H7 (cell line): ENCODE data around the gene BAHD1. TPM values are rescaled to one million over a fixed set of nuclear protein-coding genes. Genes with fewer than 3 reads are reported as not detected.
A peak's percentile ranks its signal among the peaks of the same experiment; 100 is the strongest.

Experiments used
- DNase-seq: peaks from one replicate; pipeline ENCODE4 v3.0.0; 2012
- H3K27me3 ChIP-seq: 2 replicates; pipeline ENCODE4 v1.6.0; 2011; ENCODE audit warnings: mild to moderate bottlenecking, low read length; ENCODE audit not compliant: control insufficient read depth, insufficient read depth
- H3K36me3 ChIP-seq: replicated peaks from 2 replicates; pipeline ENCODE4 v1.5.1; 2011; ENCODE audit warnings: low read length; ENCODE audit not compliant: control insufficient read depth, insufficient read depth
- H3K4me3 ChIP-seq: 2 replicates; pipeline ENCODE4 v1.5.1; 2011; ENCODE audit warnings: low read depth, mild to moderate bottlenecking, control low read depth, low read length, moderate library complexity; ENCODE audit not compliant: insufficient read depth
- total RNA-seq: library from RNA; depleted of rRNA; stranded (reverse); fragments of >200 nt; shearing (Covaris generic); gene quantifications from 2 replicates; pipeline ENCODE4 v1.2.3, GENCODE V29; 2014

Gene BAHD1
- total RNA-seq, 1 experiment from 2014 or later, result 47.4 TPM

- no peak for DNase-seq
- Histone ChIP-seq H3K36me3 (peaks cover 46% of the 10 kb centered on the region), H3K27me3 (no peaks in the 10 kb centered on the region), H3K4me3 (no peak overlapping the region)
Observed at GRCh38 chr15:40463886-40464545, 23.3 kb downstream of the BAHD1 start.

DNA sequence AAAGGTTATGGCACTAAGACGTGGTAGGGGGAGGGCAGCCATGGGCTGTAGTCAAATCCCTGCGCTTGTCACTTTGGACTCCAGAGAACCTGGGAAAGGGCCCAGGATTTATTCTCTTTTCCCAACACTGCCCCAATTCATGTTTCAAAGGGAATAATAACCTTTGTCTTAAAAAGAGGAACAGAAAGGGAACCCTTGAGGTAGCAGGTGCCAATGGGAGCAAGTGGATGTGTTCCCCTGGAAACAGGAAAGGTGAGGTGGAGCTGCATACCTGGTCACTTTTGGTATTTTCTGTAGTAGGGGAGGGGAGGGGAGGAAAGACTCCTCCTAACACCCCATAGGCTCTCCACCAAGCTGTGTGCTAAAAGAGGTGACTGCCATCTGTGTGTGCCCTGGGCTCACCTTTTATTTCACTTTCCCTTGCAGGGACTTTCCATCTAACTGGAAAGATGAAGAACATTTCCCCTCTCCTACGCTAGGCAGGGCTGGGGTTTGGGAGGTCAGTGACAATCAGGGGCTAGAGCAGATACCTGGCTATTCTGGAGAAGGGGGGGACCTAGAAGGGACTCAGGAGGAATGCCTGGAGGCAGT is 23.9 kb downstream of the BAHD1 start:
- Histone ChIP-seq H3K4me3 (no peak overlapping the region), H3K27me3 (no peaks in the 10 kb centered on the region), H3K36me3 (peaks cover 42% of the 10 kb centered on the region)
- DNase-seq, result no peak

- Histone ChIP-seq H3K4me3 (no peak overlapping the region), H3K27me3 (no peaks in the 10 kb centered on the region), H3K36me3 (peaks cover 42% of the 10 kb centered on the region)
- DNase-seq, result no peak
Observed at GRCh38 chr15:40465939-40466338, 25.2 kb downstream of the BAHD1 start.

DNA sequence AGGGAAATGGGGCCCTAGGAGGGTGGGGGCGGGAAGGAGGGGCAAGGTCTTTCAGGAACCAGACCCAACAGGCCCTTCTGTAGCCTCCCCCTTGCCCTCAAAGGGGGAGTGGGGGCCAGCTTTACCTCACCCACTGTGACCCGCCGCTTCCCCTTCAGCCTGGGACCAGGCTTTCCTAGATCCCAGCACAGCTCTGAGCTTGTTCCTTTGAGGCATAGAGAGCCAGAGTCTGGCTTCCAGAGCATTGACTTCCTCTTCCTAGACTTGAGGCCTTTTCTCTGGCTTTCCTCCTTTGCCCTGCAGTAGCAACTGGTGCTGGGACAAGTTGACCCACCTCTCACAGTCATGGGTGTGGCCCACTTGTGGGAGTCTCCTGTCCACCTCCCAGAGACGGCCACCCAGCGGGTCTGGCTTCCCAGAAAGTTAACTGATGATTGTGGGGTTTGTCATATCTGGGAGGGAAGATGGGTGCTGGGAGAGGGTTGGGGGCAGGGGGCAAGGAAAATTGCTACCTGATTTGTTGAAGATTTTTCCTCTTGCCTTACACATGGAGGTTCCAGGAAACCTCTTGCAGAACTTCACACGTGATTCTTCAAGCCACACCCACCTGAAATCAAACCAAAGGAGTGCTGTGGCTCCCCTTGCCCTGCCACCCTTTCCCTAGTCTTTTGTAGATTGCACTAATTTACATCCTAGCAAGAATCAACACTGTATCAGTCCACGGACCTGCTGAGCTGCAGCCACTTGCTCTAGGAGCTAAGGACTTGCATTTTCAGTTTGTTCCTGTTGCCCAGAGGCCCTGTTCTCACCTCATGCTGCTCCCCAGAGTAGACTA is 25.9 kb downstream of the BAHD1 start:
- Histone ChIP-seq H3K36me3 (peaks cover 41% of the 10 kb centered on the region), H3K4me3 (no peak overlapping the region), H3K27me3 (no peaks in the 10 kb centered on the region)
- no peak for DNase-seq

DNA sequence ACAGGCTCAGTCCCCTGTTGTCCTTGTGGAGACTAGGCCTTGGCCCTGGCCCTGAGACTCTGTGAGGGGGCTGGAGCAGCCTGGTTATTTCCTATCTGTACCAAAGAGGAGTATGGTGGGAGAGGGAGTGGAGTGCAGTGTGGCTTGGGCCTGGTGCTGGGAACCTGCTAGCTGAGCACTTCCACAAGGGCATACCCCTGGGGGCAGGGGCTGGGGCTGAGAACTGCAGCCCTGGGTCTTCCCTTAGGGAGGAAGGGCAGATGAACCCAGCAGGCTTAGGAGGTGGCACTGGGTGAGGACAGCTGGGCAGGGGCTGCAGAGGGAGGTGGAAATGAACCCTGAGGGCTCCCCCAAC is 26.5 kb downstream of the BAHD1 start:
- Histone ChIP-seq H3K4me3 (no peak overlapping the region), H3K27me3 (peaks cover 2% of the 10 kb centered on the region; the same call in 1 of the 2 replicates), H3K36me3 (peaks cover 39% of the 10 kb centered on the region)
- DNase-seq, result no peak

DNA sequence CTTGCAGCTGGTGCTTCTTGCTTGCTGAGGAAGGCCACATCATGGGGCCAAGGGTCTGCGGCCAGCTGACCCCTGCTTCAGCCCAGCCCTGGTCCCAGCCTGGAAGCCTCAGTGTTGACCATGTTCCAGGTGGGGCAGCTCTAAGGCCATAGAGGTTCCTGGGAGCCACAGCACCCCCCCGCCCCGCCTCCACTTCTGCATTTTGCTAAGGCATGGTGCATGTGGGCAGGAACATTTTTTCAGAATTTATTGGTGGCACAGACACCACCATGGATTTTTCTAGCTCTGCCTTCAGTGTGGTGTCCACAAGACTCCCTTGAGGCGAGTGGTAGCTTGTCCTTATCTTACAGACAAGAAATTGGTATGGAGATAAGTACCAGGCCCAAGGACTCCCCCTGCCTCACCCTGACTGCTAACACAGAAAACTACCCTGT is 28.2 kb downstream of the BAHD1 start:
- DNase-seq, result peak; percentile 47
- Histone ChIP-seq H3K27me3 (peaks cover 2% of the 10 kb centered on the region; the same call in 1 of the 2 replicates), H3K36me3 (peaks cover 31% of the 10 kb centered on the region), H3K4me3 (no peak overlapping the region)

- peaks cover 2% of the 10 kb centered on the region; the same call in 1 of the 2 replicates for H3K27me3 ChIP-seq
- peak; percentile 52 for DNase-seq
- peak overlapping the region; percentile 56; the same call in 1 of the 2 replicates for H3K4me3 ChIP-seq
- H3K36me3 ChIP-seq, result peaks cover 23% of the 10 kb centered on the region
Observed at GRCh38 chr15:40469776-40470390, 29.1 kb downstream of the BAHD1 start.

GRCh38 chr15:40470423-40471104 is 29.8 kb downstream of the BAHD1 start, which contains the start of gene CHST14:
TSS of gene CHST14 (plus strand) at chr15:40470984. CDS start at chr15:40471214, 230 bp downstream.
- DNase-seq, result peak; percentile 95
- H3K4me3 ChIP-seq, result peak within 1 kb of the TSS; percentile 78
- H3K36me3 ChIP-seq, result peaks cover 16% of the 10 kb centered on the region
- H3K27me3 ChIP-seq, result peaks cover 2% of the 10 kb centered on the region; the same call in 1 of the 2 replicates

DNA sequence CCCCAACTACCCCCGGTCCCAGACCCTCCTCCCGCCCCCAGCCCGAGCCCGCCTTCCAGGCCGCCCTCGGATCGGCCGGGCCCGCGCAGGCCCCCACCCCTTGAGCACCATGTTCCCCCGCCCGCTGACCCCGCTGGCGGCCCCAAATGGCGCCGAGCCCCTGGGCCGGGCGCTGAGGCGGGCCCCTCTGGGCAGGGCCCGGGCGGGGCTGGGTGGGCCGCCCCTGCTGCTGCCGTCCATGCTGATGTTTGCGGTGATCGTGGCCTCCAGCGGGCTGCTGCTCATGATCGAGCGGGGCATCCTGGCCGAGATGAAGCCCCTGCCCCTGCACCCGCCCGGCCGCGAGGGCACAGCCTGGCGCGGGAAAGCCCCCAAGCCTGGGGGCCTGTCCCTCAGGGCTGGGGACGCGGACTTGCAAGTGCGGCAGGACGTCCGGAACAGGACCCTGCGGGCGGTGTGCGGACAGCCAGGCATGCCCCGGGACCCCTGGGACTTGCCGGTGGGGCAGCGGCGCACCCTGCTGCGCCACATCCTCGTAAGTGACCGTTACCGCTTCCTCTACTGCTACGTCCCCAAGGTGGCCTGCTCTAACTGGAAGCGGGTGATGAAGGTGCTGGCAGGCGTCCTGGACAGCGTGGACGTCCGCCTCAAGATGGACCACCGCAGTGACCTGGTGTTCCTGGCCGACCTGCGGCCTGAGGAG is 30.5 kb downstream of the BAHD1 start:
- no peak for DNase-seq
- Histone ChIP-seq H3K36me3 (peaks cover 14% of the 10 kb centered on the region), H3K27me3 (peaks cover 2% of the 10 kb centered on the region; the same call in 1 of the 2 replicates), H3K4me3 (peak overlapping the region; percentile 78)

GRCh38 chr15:40471808-40472150 is 31.0 kb downstream of the BAHD1 start:
- Histone ChIP-seq H3K27me3 (peaks cover 2% of the 10 kb centered on the region; the same call in 1 of the 2 replicates), H3K36me3 (peaks cover 10% of the 10 kb centered on the region), H3K4me3 (peak overlapping the region; percentile 78)
- peak; percentile 82 for DNase-seq

DNA sequence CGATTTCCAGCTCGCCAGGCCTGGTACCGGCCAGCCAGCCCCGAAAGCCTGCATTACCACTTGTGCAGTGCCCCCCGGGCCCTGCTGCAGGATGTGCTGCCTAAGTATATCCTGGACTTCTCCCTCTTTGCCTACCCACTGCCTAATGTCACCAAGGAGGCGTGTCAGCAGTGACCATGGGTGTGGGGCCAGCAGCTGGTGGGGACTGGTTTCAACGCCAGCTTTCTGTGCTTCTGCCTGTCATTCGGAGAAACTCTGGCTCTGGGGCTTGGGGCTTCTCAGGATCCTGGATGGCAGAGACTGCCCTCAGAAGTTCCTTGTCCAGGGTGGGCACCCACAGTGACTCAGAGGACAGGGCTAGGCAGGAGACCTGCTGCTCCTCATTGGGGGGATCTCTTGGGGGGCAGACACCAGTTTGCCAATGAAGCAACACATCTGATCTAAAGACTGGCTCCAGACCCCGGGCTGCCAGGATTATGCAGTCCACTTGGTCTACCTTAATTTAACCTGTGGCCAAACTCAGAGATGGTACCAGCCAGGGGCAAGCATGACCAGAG is 31.5 kb downstream of the BAHD1 start:
- DNase-seq, result no peak
- Histone ChIP-seq H3K27me3 (peaks cover 2% of the 10 kb centered on the region; the same call in 1 of the 2 replicates), H3K4me3 (peak overlapping the region; percentile 78; the same call in 1 of the 2 replicates), H3K36me3 (peaks cover 7% of the 10 kb centered on the region)

GRCh38 chr15:40474581-40474980 is 33.8 kb downstream of the BAHD1 start:
- H3K36me3 ChIP-seq, result peaks cover 2% of the 10 kb centered on the region
- H3K27me3 ChIP-seq, result peaks cover 2% of the 10 kb centered on the region; the same call in 1 of the 2 replicates
- peak; percentile 38 for DNase-seq
- H3K4me3 ChIP-seq, result no peak overlapping the region

GRCh38 chr15:40477642-40478327 is 37.0 kb downstream of the BAHD1 start:
- H3K4me3 ChIP-seq, result no peak overlapping the region
- no peaks in the 10 kb centered on the region; the same call in 1 of the 2 replicates for H3K36me3 ChIP-seq
- H3K27me3 ChIP-seq, result no peaks in the 10 kb centered on the region
- DNase-seq, result peak; percentile 57
